Cerebellar nuclear complex (tissue), 1 donor: Measurements from ENCODE around the gene PCDHGC3.

ENCODE experiments used
- DNase-seq, 2 experiments: peaks; one replicate each; lab custom pipeline; 2025; lab: John Stamatoyannopoulos, UW

The PCDHGC3 gene

DNA sequence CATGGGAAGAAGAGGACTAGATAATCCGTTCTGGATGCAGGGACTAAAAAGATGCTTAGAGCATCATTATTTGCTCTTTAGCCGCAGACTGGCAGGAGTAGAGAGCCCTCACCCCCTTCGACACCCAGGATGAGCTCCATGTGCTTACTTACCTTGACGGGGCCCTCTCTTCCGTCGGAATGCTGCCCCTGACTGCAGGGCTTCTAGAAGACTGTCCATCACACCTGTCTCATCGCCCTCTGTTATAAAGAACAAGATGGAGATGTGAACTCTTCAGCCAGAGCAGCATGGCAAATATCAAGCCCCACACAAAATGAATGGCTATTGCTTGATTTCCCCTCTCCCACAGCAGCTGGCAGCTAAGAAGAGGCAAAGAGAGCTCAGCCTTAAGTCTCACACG is 48.2 kb downstream of the PCDHGC3 start:
- DNase-seq, result no peak

DNA sequence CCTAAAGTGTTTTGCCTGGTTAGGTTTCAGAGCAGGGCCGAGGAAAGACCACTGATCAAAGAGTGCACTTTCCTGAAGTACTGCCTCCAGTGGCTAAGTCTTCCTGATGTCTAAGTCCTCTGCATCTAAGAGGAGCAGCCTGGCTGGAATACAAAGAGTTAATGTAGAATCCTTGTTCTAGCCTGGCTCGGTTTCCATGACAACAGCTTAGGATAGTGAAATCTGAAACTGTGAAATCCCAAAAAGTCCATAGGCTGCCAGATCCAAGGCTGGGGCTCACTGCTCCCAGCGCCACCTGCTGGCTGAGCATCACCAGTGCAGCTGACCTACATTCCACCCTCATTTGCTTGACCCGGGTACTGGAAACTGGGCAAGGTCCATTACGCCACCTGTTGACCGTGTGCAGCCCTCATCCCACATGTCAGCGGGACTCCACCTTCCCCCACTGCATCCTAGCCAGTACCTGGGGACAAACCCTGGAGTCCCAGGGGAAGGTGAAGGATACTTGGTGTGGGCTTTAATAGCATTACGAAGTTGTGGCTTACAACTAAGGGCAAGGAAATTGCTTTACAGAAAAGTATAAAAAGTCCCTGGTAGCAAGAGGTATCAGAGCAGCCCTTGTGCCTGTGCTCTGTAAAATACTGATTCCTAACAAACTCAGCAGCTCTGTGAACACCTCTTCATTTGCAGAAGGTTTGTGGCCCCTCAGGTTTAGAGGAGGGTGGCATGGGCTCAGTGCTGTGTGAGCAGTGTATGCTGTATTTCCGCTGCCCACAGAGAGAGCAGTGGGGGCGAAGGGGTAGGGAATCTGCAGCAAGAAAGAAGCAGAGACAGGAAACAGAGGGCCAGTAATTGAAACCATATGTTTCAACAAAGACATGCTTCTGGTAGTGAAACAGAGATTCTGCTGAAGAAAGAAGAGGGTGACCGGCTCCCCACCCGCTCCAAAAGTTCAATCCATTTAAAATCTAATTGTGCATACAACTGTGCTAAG is 49.1 kb downstream of the PCDHGC3 start:
- peak; percentile 82 to 95 for DNase-seq

GRCh38 chr5:141525653-141526052 is 49.9 kb downstream of the PCDHGC3 start:
- no peak for DNase-seq

DNA sequence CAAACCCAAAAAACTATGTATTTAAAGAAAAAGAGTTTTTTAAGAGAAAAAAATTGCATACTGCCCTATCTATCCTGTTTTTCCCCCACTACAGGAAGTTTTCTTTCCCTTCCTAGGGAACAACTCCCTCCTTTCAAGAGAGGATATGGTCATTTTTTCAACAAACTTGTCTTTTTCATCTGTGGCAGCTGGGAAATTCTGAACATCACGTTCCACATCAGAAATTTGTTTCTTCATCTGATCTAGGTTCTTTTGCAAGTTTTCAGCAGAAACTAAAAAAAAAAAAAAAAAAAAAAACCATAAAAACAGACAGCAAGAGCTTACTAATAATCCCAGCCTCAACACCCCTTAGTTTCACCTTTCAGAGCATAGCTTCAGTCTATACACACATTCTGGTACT is 51.7 kb downstream of the PCDHGC3 start:
- DNase-seq, result no peak
